NB4 (cell line): ENCODE data around the gene ZNF75A.

Experiments
- CTCF ChIP-seq: IDR thresholded peaks from one replicate; pipeline ENCODE4 v1.5.1; 2012; ENCODE audit warnings: low read depth, low read length
- POLR2A ChIP-seq: IDR thresholded peaks from 2 replicates; pipeline ENCODE4 v1.6.1; 2011; ENCODE audit warnings: mild to moderate bottlenecking; ENCODE audit not compliant: insufficient read length; ENCODE audit errors: extremely low read depth

GRCh38 chr16:3362931-3363330 is 57.6 kb downstream of the ZNF75A start:
- no peak for TF ChIP-seq CTCF
- TF ChIP-seq POLR2A, result no peak
